ENCODE measurements around the gene PSMC3.

The PSMC3 gene

DNA sequence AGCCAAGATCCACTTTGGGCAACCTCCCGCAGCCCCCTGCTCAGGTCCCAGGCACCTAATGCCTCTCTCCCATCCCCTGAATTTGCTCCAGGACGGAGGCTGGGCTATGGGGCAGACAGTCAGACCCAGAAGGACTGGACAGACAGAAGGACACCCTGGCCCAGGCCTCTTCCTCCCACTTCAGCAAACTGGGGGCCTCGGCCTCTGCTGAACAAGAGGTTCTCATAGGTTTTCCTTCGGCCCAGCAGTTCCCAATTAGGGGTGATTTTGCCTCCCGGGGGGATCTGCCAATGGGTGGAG, 51.6 kb downstream of the PSMC3 start:
- TF ChIP-seq, protein P1, sequence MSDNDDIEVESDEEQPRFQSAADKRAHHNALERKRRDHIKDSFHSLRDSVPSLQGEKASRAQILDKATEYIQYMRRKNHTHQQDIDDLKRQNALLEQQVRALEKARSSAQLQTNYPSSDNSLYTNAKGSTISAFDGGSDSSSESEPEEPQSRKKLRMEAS (IDR thresholded peaks at IDR 0.05), result no peak
- TF ChIP-seq YY1 (IDR thresholded peaks at IDR 0.05; ENCODE audit: low read depth) (no peak), CREB1 (IDR thresholded peaks at IDR 0.05; ENCODE audit: low read depth) (no peak), FOXM1 (IDR thresholded peaks at IDR 0.05; ENCODE audit: borderline replicate concordance, low read depth) (no peak), ZBTB7A (IDR thresholded peaks at IDR 0.05; ENCODE audit: low read depth) (no peak)

DNA sequence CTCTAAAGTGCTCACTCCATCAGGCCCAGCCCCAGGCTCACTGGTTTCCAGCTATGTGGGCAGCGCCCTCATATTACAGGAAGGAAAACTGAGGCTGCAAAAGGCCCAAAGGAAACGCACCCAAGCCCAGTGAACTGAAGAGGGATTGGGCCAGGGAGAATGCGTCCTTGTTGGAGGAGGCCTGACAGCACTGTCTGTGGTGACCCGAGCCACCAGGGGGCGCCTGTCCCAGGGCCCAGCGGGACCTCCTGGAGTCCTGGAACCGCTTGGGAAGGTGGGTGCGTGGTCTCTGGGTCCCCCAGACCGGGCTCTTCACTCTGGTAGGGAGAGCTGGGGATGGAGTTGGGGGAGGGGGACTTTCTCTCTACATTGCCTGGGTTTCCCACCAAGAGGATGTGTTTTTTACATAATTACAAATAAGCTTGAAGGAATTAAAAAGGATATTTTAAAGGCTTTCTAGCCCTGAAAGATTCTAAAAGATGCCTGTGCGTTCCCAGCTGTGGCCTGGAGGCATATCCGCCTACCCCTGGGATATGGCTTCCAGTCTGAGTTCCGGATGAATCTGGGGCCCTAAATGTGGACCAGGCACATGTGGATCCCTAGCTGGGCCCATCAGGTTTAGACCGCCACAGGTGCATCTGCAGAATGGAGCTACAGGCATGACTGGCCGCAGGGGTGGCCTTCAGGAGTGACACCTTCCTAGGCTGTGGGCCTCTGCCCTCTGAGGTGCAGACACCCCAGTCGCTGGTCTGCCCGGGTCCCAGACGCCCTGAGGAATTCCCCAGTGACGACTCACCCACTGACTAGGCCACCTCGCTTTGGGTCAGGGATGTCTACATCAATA, 52.1 kb downstream of the PSMC3 start:
- peak; percentile 66 for TF ChIP-seq RAD21 (IDR thresholded peaks at IDR 0.05; ENCODE audit: low read depth)
- 0 out of 2 replicates have a peak, but pooled peaks have one; percentile 9 for TF ChIP-seq TEAD4 (IDR thresholded peaks at IDR 0.05)
- TF ChIP-seq, protein P2, sequence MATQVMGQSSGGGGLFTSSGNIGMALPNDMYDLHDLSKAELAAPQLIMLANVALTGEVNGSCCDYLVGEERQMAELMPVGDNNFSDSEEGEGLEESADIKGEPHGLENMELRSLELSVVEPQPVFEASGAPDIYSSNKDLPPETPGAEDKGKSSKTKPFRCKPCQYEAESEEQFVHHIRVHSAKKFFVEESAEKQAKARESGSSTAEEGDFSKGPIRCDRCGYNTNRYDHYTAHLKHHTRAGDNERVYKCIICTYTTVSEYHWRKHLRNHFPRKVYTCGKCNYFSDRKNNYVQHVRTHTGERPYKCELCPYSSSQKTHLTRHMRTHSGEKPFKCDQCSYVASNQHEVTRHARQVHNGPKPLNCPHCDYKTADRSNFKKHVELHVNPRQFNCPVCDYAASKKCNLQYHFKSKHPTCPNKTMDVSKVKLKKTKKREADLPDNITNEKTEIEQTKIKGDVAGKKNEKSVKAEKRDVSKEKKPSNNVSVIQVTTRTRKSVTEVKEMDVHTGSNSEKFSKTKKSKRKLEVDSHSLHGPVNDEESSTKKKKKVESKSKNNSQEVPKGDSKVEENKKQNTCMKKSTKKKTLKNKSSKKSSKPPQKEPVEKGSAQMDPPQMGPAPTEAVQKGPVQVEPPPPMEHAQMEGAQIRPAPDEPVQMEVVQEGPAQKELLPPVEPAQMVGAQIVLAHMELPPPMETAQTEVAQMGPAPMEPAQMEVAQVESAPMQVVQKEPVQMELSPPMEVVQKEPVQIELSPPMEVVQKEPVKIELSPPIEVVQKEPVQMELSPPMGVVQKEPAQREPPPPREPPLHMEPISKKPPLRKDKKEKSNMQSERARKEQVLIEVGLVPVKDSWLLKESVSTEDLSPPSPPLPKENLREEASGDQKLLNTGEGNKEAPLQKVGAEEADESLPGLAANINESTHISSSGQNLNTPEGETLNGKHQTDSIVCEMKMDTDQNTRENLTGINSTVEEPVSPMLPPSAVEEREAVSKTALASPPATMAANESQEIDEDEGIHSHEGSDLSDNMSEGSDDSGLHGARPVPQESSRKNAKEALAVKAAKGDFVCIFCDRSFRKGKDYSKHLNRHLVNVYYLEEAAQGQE (IDR thresholded peaks at IDR 0.05; ENCODE audit: low read depth), result no peak
- peak; percentile 80; the same call in 1 of the 2 replicates for TF ChIP-seq ZBTB7A (IDR thresholded peaks at IDR 0.05; ENCODE audit: low read depth)
- 0 out of 2 replicates have a peak, but pooled peaks have one; percentile 17 for TF ChIP-seq NFIC (IDR thresholded peaks at IDR 0.05)

DNA sequence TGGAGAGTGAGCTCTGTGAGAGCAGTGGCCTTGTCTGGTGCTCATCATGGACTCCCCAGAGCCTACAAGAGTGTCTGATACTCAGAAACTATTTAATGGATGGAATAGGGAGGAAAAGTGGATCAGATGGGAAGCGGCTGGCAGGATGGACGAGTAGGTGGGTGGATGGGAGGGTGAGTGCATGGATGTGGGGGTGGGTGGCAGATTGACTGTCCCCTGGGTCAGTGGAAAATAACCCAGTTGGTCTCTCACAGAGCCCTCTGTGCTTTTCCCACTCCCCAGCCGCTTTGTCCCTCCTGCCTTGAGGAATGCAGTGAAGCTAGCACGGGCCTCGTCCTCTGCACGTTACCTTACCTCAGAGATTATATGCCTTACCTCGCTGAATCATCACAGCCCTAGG, 53.8 kb downstream of the PSMC3 start:
- TF ChIP-seq NFIC (IDR thresholded peaks at IDR 0.05), result no peak
- TF ChIP-seq, protein P1 (IDR thresholded peaks at IDR 0.05), result no peak
- TF ChIP-seq, protein P3, sequence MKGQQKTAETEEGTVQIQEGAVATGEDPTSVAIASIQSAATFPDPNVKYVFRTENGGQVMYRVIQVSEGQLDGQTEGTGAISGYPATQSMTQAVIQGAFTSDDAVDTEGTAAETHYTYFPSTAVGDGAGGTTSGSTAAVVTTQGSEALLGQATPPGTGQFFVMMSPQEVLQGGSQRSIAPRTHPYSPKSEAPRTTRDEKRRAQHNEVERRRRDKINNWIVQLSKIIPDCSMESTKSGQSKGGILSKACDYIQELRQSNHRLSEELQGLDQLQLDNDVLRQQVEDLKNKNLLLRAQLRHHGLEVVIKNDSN (IDR thresholded peaks at IDR 0.05), result no peak
- TF ChIP-seq ZBTB7A (IDR thresholded peaks at IDR 0.05; ENCODE audit: low read depth), result no peak
- no peak for TF ChIP-seq RAD21 (IDR thresholded peaks at IDR 0.05; ENCODE audit: low read depth)
- no peak for TF ChIP-seq TCF12 (IDR thresholded peaks at IDR 0.05; ENCODE audit: low read depth)
- TF ChIP-seq, protein P2 (IDR thresholded peaks at IDR 0.05; ENCODE audit: low read depth), result no peak
- no peak for TF ChIP-seq TAF1 (IDR thresholded peaks at IDR 0.05; ENCODE audit: low read depth)
- TF ChIP-seq CREB1 (IDR thresholded peaks at IDR 0.05; ENCODE audit: low read depth), result no peak
- no peak for TF ChIP-seq EGR1 (IDR thresholded peaks at IDR 0.05)
- TF ChIP-seq CEBPB (IDR thresholded peaks at IDR 0.05), result no peak

DNA sequence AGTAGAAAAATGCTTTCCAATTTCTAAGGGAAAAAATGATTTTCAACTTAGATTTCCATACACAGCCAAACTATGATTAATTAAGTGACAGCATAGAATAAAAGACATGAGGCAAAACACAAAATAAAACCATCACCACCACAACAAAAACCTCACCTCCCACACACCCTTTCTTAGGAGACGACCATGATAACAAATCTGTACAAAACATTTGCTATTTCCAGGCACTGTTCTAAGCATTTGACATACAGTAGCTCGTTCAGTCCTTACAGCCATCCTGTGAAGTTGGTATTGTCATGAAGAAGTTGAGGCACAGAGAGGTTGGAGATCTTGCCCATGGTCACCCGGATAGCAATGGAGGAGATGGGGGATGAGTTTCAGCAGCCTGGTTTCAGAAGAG, 56.6 kb downstream of the PSMC3 start:
- no peak for TF ChIP-seq EP300 (IDR thresholded peaks at IDR 0.05; ENCODE audit: borderline replicate concordance)
- no peak for TF ChIP-seq YY1 (IDR thresholded peaks at IDR 0.05; ENCODE audit: low read depth)
- TF ChIP-seq FOXM1 (IDR thresholded peaks at IDR 0.05; ENCODE audit: borderline replicate concordance, low read depth), result no peak
- TF ChIP-seq ZBTB7A (IDR thresholded peaks at IDR 0.05; ENCODE audit: low read depth), result no peak
- TF ChIP-seq, protein P2 (IDR thresholded peaks at IDR 0.05; ENCODE audit: low read depth), result no peak
- no peak for TF ChIP-seq TCF12 (IDR thresholded peaks at IDR 0.05; ENCODE audit: low read depth)
- TF ChIP-seq NFIC (IDR thresholded peaks at IDR 0.05), result no peak
- TF ChIP-seq RAD21 (IDR thresholded peaks at IDR 0.05; ENCODE audit: low read depth), result no peak
- no peak for TF ChIP-seq CREB1 (IDR thresholded peaks at IDR 0.05; ENCODE audit: low read depth)
- no peak for TF ChIP-seq EGR1 (IDR thresholded peaks at IDR 0.05)
- TF ChIP-seq CEBPB (IDR thresholded peaks at IDR 0.05), result no peak
- no peak for TF ChIP-seq TAF1 (IDR thresholded peaks at IDR 0.05; ENCODE audit: low read depth)
- TF ChIP-seq TEAD4 (IDR thresholded peaks at IDR 0.05), result no peak
- TF ChIP-seq, protein P1 (IDR thresholded peaks at IDR 0.05), result no peak
- TF ChIP-seq, protein P3 (IDR thresholded peaks at IDR 0.05), result no peak

All from Ishikawa (cell line).